Kidney (tissue), 14 donors: ENCODE measurements around the gene SERPINB5. TPM values are rescaled to one million over a fixed set of nuclear protein-coding genes. Genes with fewer than 3 reads are reported as not detected.

Source experiments
- DNase-seq, 5 donors: peaks; one replicate each; pipeline ENCODE4 v3.0.0-alpha.2; 2013 to 2020
- FAIRE-seq: peaks from 2 replicates; lab custom pipeline; 2012; peaks lifted over from hg19 to GRCh38; lab: Jason Lieb, UNC
- H3K27ac ChIP-seq, 2 donors: one replicate each; pipeline ENCODE4 v1.7.0; 2013; ENCODE audit warnings: low read depth in 2 of 2, low read length in 2 of 2, inconsistent platforms in 1 of 2
- H3K27me3 ChIP-seq: one replicate; pipeline ENCODE4 v1.7.1; 2013; ENCODE audit warnings: low read length, inconsistent platforms; ENCODE audit not compliant: control insufficient read depth, insufficient read depth
- H3K36me3 ChIP-seq, 3 donors: one replicate each; pipeline versions ENCODE4 v1.7.0 to v1.7.1; 2013; ENCODE audit warnings: low read length in 3 of 3, control low read depth in 1 of 3, inconsistent platforms in 1 of 3; ENCODE audit not compliant: insufficient read depth in 3 of 3, control insufficient read depth in 2 of 3
- H3K4me1 ChIP-seq, 3 donors: one replicate each; pipeline versions ENCODE4 v1.7.0 to v1.7.1; 2013; ENCODE audit warnings: low read length in 3 of 3, inconsistent platforms in 1 of 3, low read depth in 1 of 3; ENCODE audit not compliant: control insufficient read depth in 2 of 3, insufficient read depth in 2 of 3
- H3K4me3 ChIP-seq, 3 donors: one replicate each; pipeline versions ENCODE4 v1.7.0 to v1.8.1; 2013; ENCODE audit warnings: low read length in 3 of 3, control low read depth in 1 of 3, inconsistent platforms in 1 of 3
- H3K9ac ChIP-seq, 3 donors: one replicate each; pipeline versions ENCODE4 v1.7.0 to v1.7.1; 2013; ENCODE audit warnings: low read length in 3 of 3, control low read depth in 1 of 3, inconsistent platforms in 1 of 3
- H3K9me3 ChIP-seq, 3 donors: one replicate each; pipeline versions ENCODE4 v1.7.0 to v1.7.1; 2013; ENCODE audit warnings: low read length in 3 of 3, control low read depth in 1 of 3, inconsistent platforms in 1 of 3; ENCODE audit not compliant: control insufficient read depth in 2 of 3, insufficient read depth in 1 of 3
- intact Hi-C: fragments of 100-400 bp; cut with DNase I; formaldehyde crosslinking; loops from one replicate; pipeline ENCODE4 v1.11.1; 2022
- polyA plus RNA-seq: library from polyadenylated mRNA; stranded (reverse); fragments of 350-450 nt; fragmentation: Illumina TruSeq; extraction: RNeasy Lipid Tissue Mini Kit (QIAGEN cat#74804); gene quantifications from one replicate; pipeline ENCODE4 v1.2.3, GENCODE V29; 2014; ENCODE audit warnings: low read depth, low replicate concordance; ENCODE audit not compliant: insufficient read depth
- total RNA-seq: library from RNA; stranded (reverse); fragmentation: NEBNext Ultra II Directional; extraction: Animal tissue kit (Norgen Biotek cat#: 25700); gene quantifications from one replicate; pipeline ENCODE4 v1.2.1, GENCODE V29; 2021
- TF ChIP-seq, protein P1 (sequence below): IDR thresholded peaks from 3 replicates; pipeline ENCODE4 v1.5.1; 2012; ENCODE audit warnings: mild to moderate bottlenecking, moderate library complexity, borderline replicate concordance; ENCODE audit not compliant: insufficient read depth; ENCODE audit errors: extremely low read depth
- donor health status: control.
- donor health status: control.
- donor health status: control.
- donor health status: control.
- donor health status: control.
- donor health status: DM: yes; HTN: yes; CAD: no.
- donor health status: Normal renal cell carcinoma (clear cell type).

SERPINB5 gene
- total and polyA plus RNA-seq, 2 donors from 2014 or later = not detected

DNA sequence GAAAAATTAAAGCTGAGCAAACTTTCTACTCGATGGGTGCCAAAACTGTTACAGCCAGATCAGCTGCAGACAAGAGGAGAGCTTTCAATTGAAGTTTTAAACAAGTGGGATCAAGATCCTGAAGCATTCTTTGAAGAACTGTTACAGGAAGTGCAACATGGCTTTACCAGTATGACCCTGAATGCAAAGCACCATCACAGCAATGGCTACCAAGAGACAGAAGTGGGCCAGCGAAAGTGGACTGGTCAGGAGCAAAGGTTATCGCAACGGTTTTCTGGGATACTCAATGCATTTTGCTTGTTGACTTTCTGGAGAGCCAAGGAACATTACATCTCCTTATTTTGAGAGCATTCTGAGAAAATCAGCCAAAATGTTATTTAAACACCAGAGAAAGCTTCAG, 9.1 kb upstream of the SERPINB5 start:
- FAIRE-seq (no peak), DNase-seq (no peak)
- Histone ChIP-seq H3K9me3 (no peaks in the 10 kb centered on the region), H3K4me3 (no peak overlapping the region), H3K9ac (no peak overlapping the region), H3K27ac (no peak overlapping the region), H3K27me3 (no peaks in the 10 kb centered on the region), H3K4me1 (no peaks in the 10 kb centered on the region), H3K36me3 (no peaks in the 10 kb centered on the region)
- intact Hi-C loops = no loop called here
- TF ChIP-seq, protein P1, sequence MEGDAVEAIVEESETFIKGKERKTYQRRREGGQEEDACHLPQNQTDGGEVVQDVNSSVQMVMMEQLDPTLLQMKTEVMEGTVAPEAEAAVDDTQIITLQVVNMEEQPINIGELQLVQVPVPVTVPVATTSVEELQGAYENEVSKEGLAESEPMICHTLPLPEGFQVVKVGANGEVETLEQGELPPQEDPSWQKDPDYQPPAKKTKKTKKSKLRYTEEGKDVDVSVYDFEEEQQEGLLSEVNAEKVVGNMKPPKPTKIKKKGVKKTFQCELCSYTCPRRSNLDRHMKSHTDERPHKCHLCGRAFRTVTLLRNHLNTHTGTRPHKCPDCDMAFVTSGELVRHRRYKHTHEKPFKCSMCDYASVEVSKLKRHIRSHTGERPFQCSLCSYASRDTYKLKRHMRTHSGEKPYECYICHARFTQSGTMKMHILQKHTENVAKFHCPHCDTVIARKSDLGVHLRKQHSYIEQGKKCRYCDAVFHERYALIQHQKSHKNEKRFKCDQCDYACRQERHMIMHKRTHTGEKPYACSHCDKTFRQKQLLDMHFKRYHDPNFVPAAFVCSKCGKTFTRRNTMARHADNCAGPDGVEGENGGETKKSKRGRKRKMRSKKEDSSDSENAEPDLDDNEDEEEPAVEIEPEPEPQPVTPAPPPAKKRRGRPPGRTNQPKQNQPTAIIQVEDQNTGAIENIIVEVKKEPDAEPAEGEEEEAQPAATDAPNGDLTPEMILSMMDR = no peak

DNA sequence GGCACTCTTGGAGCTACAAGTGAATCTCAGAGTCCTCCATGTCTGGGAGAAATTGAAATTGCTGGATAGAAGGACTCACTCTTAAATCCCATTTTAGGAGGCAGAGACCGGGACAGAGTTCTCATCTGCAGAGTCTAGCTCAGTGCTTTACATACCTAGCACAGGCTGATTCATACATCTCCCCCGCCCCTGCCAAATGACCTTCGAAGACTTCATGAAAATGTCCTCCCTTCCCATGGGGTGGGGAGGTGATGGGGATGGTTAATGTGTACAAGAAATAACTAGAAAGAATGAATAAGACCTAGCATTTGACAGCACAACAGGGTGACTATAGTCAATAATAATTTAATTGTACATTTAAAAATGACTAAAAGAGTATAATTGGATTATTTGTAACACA, 8.2 kb upstream of the SERPINB5 start:
- Histone ChIP-seq H3K4me3 (no peak overlapping the region), H3K9ac (no peak overlapping the region), H3K36me3 (no peaks in the 10 kb centered on the region), H3K4me1 (no peaks in the 10 kb centered on the region), H3K9me3 (no peaks in the 10 kb centered on the region), H3K27me3 (no peaks in the 10 kb centered on the region), H3K27ac (no peak overlapping the region)
- DNase-seq = no peak
- intact Hi-C loops = no loop called here
- TF ChIP-seq, protein P1 = no peak
- no peak for FAIRE-seq

DNA sequence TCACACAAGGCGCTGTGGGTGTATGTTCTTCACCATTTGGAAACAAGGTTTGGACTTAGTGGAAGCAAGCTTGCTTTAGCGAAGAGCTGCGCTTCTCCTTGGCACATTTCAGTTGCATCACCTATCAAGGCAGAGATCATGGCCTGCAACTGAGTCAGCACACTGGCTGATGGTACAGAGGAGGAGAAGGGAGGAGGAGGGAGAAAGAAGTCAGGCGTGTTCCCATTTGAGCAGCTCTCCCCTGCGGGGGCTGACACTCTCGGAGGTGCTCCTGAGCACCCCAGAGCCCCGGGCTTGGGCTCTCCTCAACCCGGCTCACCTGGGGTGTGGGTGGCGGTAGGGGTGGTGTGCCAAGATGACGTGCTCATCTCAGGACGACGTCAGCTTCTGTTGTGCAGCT, 6.0 kb upstream of the SERPINB5 start:
- FAIRE-seq = no peak
- Histone ChIP-seq H3K36me3 (no peaks in the 10 kb centered on the region), H3K4me1 (no peaks in the 10 kb centered on the region)

DNA sequence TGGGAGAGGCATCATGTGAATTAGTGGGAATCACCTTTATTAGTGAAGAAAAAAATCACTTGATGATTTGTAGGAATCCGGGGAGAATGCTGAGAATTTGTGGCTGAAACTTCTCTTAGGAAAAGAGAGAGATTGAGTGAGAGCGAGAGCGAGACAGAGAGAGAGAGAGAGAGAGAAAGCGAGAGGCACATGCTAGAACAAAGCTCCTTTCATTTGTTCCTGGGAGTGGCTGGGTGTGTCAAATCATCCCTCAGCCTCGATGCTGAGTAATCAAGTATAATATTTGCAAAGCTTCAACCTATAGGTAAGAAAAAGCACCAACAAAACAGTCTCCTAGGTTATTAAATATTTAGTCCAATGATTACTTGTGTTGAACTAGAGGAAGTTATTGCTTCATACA, 4.4 kb upstream of the SERPINB5 start:
- H3K27me3 ChIP-seq = no peaks in the 10 kb centered on the region
- H3K36me3 ChIP-seq = no peaks in the 10 kb centered on the region
- no peak overlapping the region for H3K9ac ChIP-seq
- TF ChIP-seq, protein P1 = no peak
- FAIRE-seq = no peak
- H3K4me3 ChIP-seq = no peak overlapping the region
- no peaks in the 10 kb centered on the region for H3K4me1 ChIP-seq
- intact Hi-C loops = no loop called here
- H3K27ac ChIP-seq = no peak overlapping the region
- no peak for DNase-seq
- H3K9me3 ChIP-seq = no peaks in the 10 kb centered on the region

More for the DNA sequence above, 6.0 kb upstream of the SERPINB5 start:
- no peak overlapping the region for H3K27ac ChIP-seq
- H3K9me3 ChIP-seq = no peaks in the 10 kb centered on the region
- TF ChIP-seq, protein P1 = no peak
- no peak for DNase-seq
- H3K27me3 ChIP-seq = no peaks in the 10 kb centered on the region
- no peak overlapping the region for H3K9ac ChIP-seq
- H3K4me3 ChIP-seq = no peak overlapping the region
- intact Hi-C loops = no loop called here
